HG03108 (cell line): ENCODE data around the gene HEPHL1.
"Not testable (repeated sequence)": the region's sequence is repeated elsewhere in the genome, so short reads cannot be mapped to it uniquely, and the experiment has no call there.

Experiments used
- ATAC-seq: cut with Tn5 transposase; IDR thresholded peaks from one replicate; pipeline ENCODE4 v1.9.1; 2021; ENCODE audit warnings: moderate library complexity; ENCODE audit not compliant: unreplicated experiment

Gene HEPHL1

GRCh38 chr11:94020777-94021481 lies at the start of gene HEPHL1:
Gene HEPHL1, plus strand, starts transcription at chr11:94021354. Its CDS starts 15 bp downstream, at chr11:94021369.
- no peak for ATAC-seq

GRCh38 chr11:93972790-93973189 lies 48.4 kb upstream of the HEPHL1 start:
- no peak for ATAC-seq

GRCh38 chr11:93973322-93974051 lies 47.7 kb upstream of the HEPHL1 start:
- not testable (repeated sequence) for ATAC-seq

- no peak for ATAC-seq
Measured at GRCh38 chr11:93974759-93975158, 46.4 kb upstream of the HEPHL1 start.

GRCh38 chr11:93976577-93977254 lies 44.4 kb upstream of the HEPHL1 start:
- ATAC-seq, result not testable (repeated sequence)

GRCh38 chr11:93983542-93984195 lies 37.5 kb upstream of the HEPHL1 start:
- ATAC-seq, result no peak

- ATAC-seq, result no peak
Measured at GRCh38 chr11:93984196-93984567, 37.0 kb upstream of the HEPHL1 start.

- ATAC-seq, result no peak
Measured at GRCh38 chr11:93984936-93985335, 36.2 kb upstream of the HEPHL1 start.

- no peak for ATAC-seq
Measured at GRCh38 chr11:93986716-93987115, 34.4 kb upstream of the HEPHL1 start.

- ATAC-seq, result no peak
Measured at GRCh38 chr11:93988455-93988854, 32.7 kb upstream of the HEPHL1 start.

- no peak for ATAC-seq
Measured at GRCh38 chr11:93988912-93989311, 32.2 kb upstream of the HEPHL1 start.

GRCh38 chr11:93993747-93994146 lies 27.4 kb upstream of the HEPHL1 start:
- no peak for ATAC-seq

- ATAC-seq, result no peak
Measured at GRCh38 chr11:93997741-93998140, 23.4 kb upstream of the HEPHL1 start.

- ATAC-seq, result no peak
Measured at GRCh38 chr11:94000659-94001058, 20.5 kb upstream of the HEPHL1 start.

- no peak for ATAC-seq
Measured at GRCh38 chr11:94002226-94002625, 18.9 kb upstream of the HEPHL1 start.

- no peak for ATAC-seq
Measured at GRCh38 chr11:94007426-94007825, 13.7 kb upstream of the HEPHL1 start.

- ATAC-seq, result no peak
Measured at GRCh38 chr11:94007906-94008305, 13.2 kb upstream of the HEPHL1 start.

- ATAC-seq, result no peak
Measured at GRCh38 chr11:94010136-94010535, 11.0 kb upstream of the HEPHL1 start.

- ATAC-seq, result no peak
Measured at GRCh38 chr11:94011478-94011877, 9.7 kb upstream of the HEPHL1 start.

GRCh38 chr11:94017446-94017845 lies 3.7 kb upstream of the HEPHL1 start:
- ATAC-seq, result no peak

- ATAC-seq, result no peak
Measured at GRCh38 chr11:94018721-94019120, 2.4 kb upstream of the HEPHL1 start.
